Thyroid gland (tissue), 4 donors: ENCODE data around the gene ACBD5. TPM values are rescaled to one million over a fixed set of nuclear protein-coding genes. Genes with fewer than 3 reads are reported as not detected.
"Not testable (repeated sequence)": the region's sequence is repeated elsewhere in the genome, so short reads cannot be mapped to it uniquely, and the experiment has no call there.

Experiments
- DNase-seq, 2 donors: peaks; one replicate each; pipeline ENCODE4 v3.0.0-alpha.2; 2019
- H3K27ac ChIP-seq, 3 donors: fragments of 200-600 bp; sonication (generic); 1 replicate in 2 of 3; 2 replicates in 1 of 3; pipeline ENCODE4 v1.5.1; 2016 to 2019; ENCODE audit warnings: mild to moderate bottlenecking in 1 of 3, moderate library complexity in 1 of 3
- H3K27me3 ChIP-seq: fragments of 200-600 bp; sonication (generic); one replicate; pipeline ENCODE4 v1.5.1; 2019
- H3K36me3 ChIP-seq, 2 donors: fragments of 200-600 bp; sonication (generic); one replicate each; pipeline ENCODE4 v1.5.1; 2016 to 2019
- H3K4me1 ChIP-seq, 2 donors: fragments of 200-600 bp; sonication (generic); one replicate each; pipeline ENCODE4 v1.5.1; 2017 to 2019
- H3K4me3 ChIP-seq, 3 donors: fragments of 200-600 bp; sonication (generic); replicated peaks in 1 of 3; 1 replicate in 2 of 3; 2 replicates in 1 of 3; pipeline ENCODE4 v1.5.1; 2016; ENCODE audit warnings: mild to moderate bottlenecking in 1 of 3
- H3K9me3 ChIP-seq: fragments of 200-600 bp; sonication (generic); one replicate; pipeline ENCODE4 v1.5.1; 2017
- CTCF ChIP-seq, 6 experiments: fragments of 200-600 bp in 3 of 6; fragments of 450-650 bp in 3 of 6; sonication (generic) in 3 of 6; IDR thresholded peaks; one replicate each; pipeline ENCODE4 v1.5.1; 2016 to 2019; ENCODE audit warnings: antibody characterized with exemption in 6 of 6, mild to moderate bottlenecking in 2 of 6, inconsistent platforms in 1 of 6, moderate library complexity in 1 of 6
- POLR2A ChIP-seq, 2 donors: fragments of 450-650 bp; IDR thresholded peaks; one replicate each; pipeline ENCODE4 v1.6.1; 2017; ENCODE audit warnings: antibody characterized with exemption in 2 of 2, mild to moderate bottlenecking in 2 of 2, moderate library complexity in 1 of 2
- WGBS, 2 donors: methylation state at CpG; one replicate each; pipeline ENCODE4 v1.1.5; 2017; 5-methylcytosine and 5-hydroxymethylcytosine counted together
- intact Hi-C: fragments of 100-400 bp; cut with DNase I; formaldehyde crosslinking; loops from one replicate; pipeline ENCODE4 v1.15.1; 2023
- total RNA-seq, 4 donors: library from RNA; depleted of rRNA; stranded (reverse); fragments of >200 nt; gene quantifications; one replicate each; pipeline ENCODE4 v1.2.3, GENCODE V29; 2016

The ACBD5 gene
- total RNA-seq, 4 donors from 2014 or later: 36.5 to 43.5 (median 41.2) TPM

- H3K9me3 ChIP-seq: no peaks in the 10 kb centered on the region
- H3K27me3 ChIP-seq: no peaks in the 10 kb centered on the region
- TF ChIP-seq POLR2A (IDR thresholded peaks at IDR 0.05): no peak
- TF ChIP-seq CTCF (IDR thresholded peaks at IDR 0.05): no peak
- H3K36me3 ChIP-seq: no peaks in the 10 kb centered on the region
- intact Hi-C loops: no loop called here
- WGBS, 2 donors: 8 to 12% methylated on average over 24 to 29 of the region's 33 CpGs
- peak overlapping the region; percentile 6 to 76 (median 7) for H3K4me3 ChIP-seq
- peaks cover 7 to 19% of the 10 kb centered on the region in 2 donors for H3K4me1 ChIP-seq
- DNase-seq: no peak
- H3K27ac ChIP-seq: peak overlapping the region; percentile 94 to 97 (median 94)
Measured at GRCh38 chr10:27241010-27241651, 534 bp upstream of the ACBD5 start.

GRCh38 chr10:27237531-27237930 lies 3.1 kb downstream of the ACBD5 start:
- WGBS, 2 donors: 94% methylated on average over 8 of the region's 8 CpGs
- not testable (repeated sequence) for H3K9me3 ChIP-seq, DNase-seq, H3K36me3 ChIP-seq, H3K4me3 ChIP-seq, H3K27ac ChIP-seq, H3K27me3 ChIP-seq
- intact Hi-C loops: loop anchor here (10.0 kb wide), 1 partner anchor 47 kb away; no protein-coding TSS in a partner anchor
- peaks cover 7 to 22% of the 10 kb centered on the region in 2 donors for H3K4me1 ChIP-seq

GRCh38 chr10:27236589-27237128 lies 3.9 kb downstream of the ACBD5 start:
- H3K27me3 ChIP-seq, H3K9me3 ChIP-seq, H3K36me3 ChIP-seq, H3K4me3 ChIP-seq, DNase-seq: not testable (repeated sequence)
- Histone ChIP-seq H3K4me1 (peaks cover 7 to 22% of the 10 kb centered on the region in 2 donors), H3K27ac (peak overlapping the region in 1 of 3 donors; percentile 23)
- intact Hi-C loops: loop anchor here (10.0 kb wide), 1 partner anchor 48 kb away; no protein-coding TSS in a partner anchor
- 69 to 79% methylated on average over 9 of the region's 9 CpGs for WGBS, 2 donors

- Histone ChIP-seq H3K4me1 (peaks cover 0 to 14% of the 10 kb centered on the region in 2 donors), H3K9me3 (no peaks in the 10 kb centered on the region), H3K4me3 (no peak overlapping the region), H3K27me3 (no peaks in the 10 kb centered on the region), H3K27ac (no peak overlapping the region), H3K36me3 (peaks cover 2 to 7% of the 10 kb centered on the region in 2 donors)
- WGBS, 2 donors: 47 to 78% methylated on average over 1 of the region's 1 CpG
- DNase-seq: no peak
- no peak for TF ChIP-seq POLR2A (IDR thresholded peaks at IDR 0.05)
- TF ChIP-seq CTCF (IDR thresholded peaks at IDR 0.05): no peak
- intact Hi-C loops: loop anchor here (10.0 kb wide), 1 partner anchor 49 kb away; no protein-coding TSS in a partner anchor
Measured at GRCh38 chr10:27235706-27236105, 4.9 kb downstream of the ACBD5 start.

- no peak overlapping the region for H3K4me3 ChIP-seq
- TF ChIP-seq POLR2A (IDR thresholded peaks at IDR 0.05): no peak
- TF ChIP-seq CTCF (IDR thresholded peaks at IDR 0.05): no peak
- DNase-seq: no peak
- intact Hi-C loops: loop anchor here (10.0 kb wide), 1 partner anchor 55 kb away; no protein-coding TSS in a partner anchor
- H3K27ac ChIP-seq: no peak overlapping the region
- no peaks in the 10 kb centered on the region for H3K4me1 ChIP-seq
- WGBS, 2 donors: 94 to 96% methylated on average over 1 of the region's 1 CpG
- no peaks in the 10 kb centered on the region for H3K9me3 ChIP-seq
- H3K36me3 ChIP-seq: peaks cover 6 to 16% of the 10 kb centered on the region in 2 donors
- no peaks in the 10 kb centered on the region for H3K27me3 ChIP-seq
Measured at GRCh38 chr10:27230022-27230421, 10.6 kb downstream of the ACBD5 start.

- Histone ChIP-seq H3K27ac (no peak overlapping the region), H3K4me1 (no peaks in the 10 kb centered on the region), H3K4me3 (no peak overlapping the region), H3K27me3 (no peaks in the 10 kb centered on the region), H3K9me3 (no peaks in the 10 kb centered on the region), H3K36me3 (peaks cover 9 to 23% of the 10 kb centered on the region in 2 donors)
- TF ChIP-seq POLR2A (IDR thresholded peaks at IDR 0.05) (no peak), CTCF (IDR thresholded peaks at IDR 0.05) (no peak)
- DNase-seq: no peak
- intact Hi-C loops: loop anchor here (5.0 kb wide), 1 partner anchor 137 kb away; no protein-coding TSS in a partner anchor
- WGBS, 2 donors: 56 to 62% methylated on average over 3 of the region's 3 CpGs
Measured at GRCh38 chr10:27225642-27226257, 14.8 kb downstream of the ACBD5 start.
